ENCODE data around the gene PCDHA8.
"Not testable (repeated sequence)": the region's sequence is repeated elsewhere in the genome, so short reads cannot be mapped to it uniquely, and the experiment has no call there.

PCDHA8 gene, protein sequence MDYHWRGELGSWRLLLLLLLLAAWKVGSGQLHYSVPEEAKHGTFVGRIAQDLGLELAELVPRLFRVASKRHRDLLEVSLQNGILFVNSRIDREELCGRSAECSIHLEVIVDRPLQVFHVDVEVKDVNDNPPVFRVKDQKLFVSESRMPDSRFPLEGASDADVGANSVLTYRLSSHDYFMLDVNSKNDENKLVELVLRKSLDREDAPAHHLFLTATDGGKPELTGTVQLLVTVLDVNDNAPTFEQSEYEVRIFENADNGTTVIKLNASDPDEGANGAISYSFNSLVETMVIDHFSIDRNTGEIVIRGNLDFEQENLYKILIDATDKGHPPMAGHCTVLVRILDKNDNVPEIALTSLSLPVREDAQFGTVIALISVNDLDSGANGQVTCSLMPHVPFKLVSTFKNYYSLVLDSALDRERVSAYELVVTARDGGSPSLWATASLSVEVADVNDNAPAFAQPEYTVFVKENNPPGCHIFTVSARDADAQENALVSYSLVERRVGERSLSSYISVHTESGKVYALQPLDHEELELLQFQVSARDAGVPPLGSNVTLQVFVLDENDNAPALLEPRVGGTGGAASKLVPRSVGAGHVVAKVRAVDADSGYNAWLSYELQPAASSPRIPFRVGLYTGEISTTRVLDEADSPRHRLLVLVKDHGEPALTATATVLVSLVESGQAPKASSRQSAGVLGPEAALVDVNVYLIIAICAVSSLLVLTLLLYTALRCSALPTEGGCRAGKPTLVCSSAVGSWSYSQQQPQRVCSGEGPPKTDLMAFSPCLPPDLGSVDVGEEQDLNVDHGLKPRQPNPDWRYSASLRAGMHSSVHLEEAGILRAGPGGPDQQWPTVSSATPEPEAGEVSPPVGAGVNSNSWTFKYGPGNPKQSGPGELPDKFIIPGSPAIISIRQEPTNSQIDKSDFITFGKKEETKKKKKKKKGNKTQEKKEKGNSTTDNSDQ

DNA sequence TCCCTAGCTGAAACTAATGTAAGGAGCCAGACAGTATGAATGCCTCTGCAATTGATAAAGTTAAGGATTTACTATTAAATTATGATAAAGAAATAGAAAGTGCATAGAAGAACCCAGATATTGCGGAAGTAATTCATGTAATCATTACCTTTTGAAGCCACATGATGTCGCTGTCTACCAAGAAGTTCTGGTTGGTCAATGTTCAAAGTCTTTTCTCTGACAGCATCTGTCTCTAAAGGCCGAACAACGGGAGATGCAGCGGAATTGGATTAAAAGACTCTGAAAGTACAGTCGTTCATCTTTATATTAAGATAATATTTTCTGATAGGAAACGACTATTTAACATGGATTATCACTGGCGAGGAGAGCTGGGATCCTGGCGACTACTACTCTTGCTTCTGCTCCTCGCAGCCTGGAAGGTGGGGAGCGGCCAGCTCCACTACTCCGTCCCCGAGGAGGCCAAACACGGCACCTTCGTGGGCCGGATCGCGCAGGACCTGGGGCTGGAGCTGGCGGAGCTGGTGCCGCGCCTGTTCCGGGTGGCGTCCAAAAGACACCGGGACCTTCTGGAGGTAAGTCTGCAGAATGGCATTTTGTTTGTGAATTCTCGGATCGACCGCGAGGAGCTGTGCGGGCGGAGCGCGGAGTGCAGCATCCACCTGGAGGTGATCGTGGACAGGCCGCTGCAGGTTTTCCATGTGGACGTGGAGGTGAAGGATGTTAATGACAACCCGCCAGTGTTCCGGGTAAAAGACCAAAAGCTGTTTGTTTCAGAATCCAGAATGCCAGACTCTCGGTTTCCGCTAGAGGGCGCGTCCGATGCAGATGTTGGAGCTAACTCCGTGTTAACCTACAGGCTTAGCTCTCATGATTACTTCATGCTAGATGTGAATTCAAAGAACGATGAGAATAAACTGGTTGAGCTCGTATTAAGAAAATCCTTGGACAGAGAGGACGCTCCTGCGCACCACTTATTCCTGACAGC, at the start of gene PCDHA8:
PCDHA8 (plus strand) TSS at position 210 of the 985 bp plus-strand sequence; CDS start at position 345, 135 bp downstream.
- DNase-seq: no peak

DNA sequence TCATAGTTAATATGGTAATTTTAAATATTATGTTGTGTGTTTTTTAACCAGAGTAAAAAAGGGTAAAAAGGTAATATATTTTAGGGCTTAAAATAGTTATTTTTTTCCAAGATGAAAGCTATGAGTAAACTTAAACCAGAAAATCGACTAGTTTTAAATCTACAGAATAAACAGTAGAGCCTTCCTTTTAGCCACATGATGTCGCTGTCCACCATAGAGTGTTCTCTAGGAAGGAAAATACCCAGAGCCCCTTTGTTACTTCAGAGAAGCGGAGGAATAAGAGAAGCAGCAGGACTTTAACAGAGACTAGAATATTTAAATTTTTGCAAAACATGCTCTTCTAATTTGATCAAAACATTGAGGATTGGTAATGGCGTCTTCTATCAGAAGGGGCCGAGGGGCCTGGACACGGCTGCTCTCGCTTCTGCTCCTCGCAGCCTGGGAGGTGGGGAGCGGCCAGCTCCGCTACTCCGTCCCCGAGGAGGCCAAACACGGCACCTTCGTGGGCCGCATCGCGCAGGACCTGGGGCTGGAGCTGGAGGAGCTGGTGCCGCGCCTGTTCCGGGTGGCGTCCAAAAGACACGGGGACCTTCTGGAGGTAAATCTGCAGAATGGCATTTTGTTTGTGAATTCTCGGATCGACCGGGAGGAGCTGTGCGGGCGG, 46.3 kb upstream of the PCDHA8 start, which contains the start of gene PCDHA2:
PCDHA2 (plus strand) TSS at position 258 of the 664 bp plus-strand sequence.
- no peak for DNase-seq

DNA sequence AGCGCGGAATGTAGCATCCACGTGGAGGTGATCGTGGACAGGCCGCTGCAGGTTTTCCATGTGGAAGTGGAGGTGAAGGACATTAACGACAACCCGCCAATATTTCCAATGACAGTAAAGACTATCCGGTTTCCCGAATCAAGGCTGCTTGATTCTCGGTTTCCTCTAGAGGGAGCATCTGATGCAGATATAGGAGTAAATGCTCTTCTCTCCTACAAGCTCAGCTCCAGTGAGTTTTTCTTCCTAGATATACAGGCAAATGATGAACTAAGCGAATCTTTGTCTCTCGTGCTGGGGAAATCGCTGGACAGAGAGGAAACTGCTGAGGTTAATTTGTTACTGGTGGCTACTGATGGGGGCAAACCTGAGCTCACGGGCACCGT, 45.7 kb upstream of the PCDHA8 start:
- no peak for DNase-seq

DNA sequence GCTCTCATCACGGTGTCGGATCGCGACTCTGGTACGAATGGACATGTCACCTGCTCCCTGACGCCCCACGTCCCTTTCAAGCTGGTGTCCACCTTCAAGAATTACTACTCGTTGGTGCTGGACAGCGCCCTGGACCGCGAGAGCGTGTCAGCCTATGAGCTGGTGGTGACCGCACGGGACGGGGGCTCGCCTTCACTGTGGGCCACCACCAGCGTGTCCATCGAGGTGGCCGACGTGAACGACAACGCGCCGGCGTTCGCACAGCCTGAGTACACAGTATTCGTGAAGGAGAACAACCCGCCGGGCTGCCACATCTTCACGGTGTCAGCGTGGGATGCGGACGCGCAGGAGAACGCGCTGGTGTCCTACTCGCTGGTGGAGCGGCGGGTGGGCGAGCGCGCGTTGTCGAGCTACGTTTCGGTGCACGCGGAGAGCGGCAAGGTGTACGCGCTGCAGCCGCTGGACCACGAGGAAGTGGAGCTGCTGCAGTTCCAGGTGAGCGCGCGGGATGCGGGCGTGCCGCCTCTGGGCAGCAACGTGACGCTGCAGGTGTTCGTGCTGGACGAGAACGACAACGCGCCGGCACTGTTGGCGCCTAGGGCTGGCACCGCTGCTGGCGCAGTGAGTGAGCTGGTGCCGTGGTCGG, 44.8 kb upstream of the PCDHA8 start:
- not testable (repeated sequence) for DNase-seq

DNA sequence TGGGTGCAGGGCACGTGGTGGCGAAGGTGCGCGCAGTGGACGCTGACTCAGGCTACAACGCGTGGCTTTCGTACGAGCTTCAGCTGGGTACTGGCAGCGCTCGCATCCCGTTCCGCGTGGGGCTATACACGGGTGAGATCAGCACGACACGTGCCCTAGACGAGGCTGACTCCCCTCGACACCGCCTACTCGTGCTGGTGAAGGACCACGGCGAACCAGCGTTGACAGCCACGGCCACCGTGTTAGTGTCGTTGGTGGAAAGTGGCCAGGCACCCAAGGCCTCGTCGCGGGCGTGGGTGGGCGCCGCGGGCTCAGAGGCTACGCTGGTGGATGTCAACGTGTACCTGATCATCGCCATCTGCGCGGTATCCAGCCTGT, 44.3 kb upstream of the PCDHA8 start:
- DNase-seq: no peak

DNA sequence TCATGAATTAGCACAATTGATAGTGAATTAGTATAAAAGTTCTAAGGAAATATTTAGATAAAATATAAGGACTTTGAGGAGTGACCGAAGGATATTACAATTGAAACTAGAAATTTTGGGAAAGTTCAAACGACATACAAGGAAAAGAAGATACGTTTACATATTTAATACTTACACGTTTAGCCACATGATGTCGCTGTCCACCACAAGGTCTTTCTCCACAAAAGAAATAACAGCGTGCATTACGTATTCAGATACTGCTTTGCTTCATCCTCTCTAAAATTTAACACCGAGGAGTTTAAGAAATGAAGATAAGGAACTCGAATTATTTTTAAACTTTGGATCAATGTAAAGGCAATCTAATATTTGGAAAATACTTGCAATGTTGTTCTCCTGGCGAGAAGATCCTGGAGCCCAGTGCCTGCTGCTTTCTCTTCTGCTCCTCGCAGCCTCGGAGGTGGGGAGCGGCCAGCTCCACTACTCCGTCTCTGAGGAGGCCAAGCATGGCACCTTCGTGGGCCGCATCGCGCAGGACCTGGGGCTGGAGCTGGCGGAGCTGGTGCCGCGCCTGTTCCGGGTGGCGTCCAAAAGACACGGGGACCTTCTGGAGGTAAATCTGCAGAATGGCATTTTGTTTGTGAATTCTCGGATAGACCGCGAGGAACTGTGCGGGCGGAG, 40.0 kb upstream of the PCDHA8 start, which contains the start of gene PCDHA3:
PCDHA3 (plus strand) TSS at position 242 of the 678 bp plus-strand sequence.
- no peak for DNase-seq

DNA sequence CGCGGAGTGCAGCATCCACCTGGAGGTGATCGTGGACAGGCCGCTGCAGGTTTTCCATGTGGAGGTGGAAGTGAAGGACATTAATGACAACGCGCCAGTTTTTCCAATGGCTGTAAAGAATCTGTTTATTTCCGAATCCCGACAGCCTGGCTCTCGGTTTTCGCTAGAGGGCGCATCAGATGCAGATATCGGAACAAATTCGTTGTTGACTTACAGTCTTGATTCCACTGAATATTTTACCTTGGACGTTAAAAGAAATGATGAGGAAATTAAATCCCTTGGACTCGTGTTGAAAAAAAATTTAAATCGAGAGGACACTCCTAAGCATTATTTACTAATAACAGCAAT, 39.5 kb upstream of the PCDHA8 start:
- DNase-seq: no peak

DNA sequence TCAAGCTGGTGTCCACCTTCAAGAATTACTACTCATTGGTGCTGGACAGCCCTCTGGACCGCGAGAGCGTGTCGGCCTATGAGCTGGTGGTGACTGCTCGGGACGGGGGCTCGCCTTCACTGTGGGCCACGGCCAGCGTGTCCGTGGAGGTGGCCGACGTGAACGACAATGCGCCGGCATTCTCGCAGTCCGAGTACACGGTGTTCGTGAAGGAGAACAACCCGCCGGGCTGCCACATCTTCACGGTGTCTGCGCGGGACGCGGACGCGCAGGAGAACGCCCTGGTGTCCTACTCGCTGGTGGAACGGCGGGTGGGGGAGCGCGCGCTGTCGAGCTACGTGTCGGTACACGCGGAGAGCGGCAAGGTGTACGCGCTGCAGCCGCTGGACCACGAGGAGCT, 38.6 kb upstream of the PCDHA8 start:
- DNase-seq: not testable (repeated sequence)

DNA sequence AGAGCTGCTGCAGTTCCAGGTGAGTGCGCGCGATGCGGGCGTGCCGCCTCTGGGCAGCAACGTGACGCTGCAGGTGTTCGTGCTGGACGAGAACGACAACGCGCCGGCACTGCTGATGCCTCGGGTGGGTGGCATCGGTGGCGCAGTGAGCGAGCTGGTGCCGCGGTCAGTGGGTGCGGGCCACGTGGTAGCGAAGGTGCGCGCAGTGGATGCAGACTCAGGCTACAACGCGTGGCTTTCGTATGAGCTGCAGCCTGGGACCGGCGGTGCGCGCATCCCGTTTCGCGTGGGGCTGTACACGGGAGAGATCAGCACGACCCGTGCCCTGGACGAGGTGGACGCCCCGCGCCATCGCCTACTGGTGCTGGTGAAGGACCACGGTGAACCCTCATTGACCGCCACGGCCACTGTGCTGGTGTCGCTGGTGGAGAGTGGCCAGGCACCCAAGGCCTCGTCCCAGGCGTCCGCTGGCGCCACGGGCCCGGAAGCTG, 38.2 kb upstream of the PCDHA8 start:
- DNase-seq: no peak

DNA sequence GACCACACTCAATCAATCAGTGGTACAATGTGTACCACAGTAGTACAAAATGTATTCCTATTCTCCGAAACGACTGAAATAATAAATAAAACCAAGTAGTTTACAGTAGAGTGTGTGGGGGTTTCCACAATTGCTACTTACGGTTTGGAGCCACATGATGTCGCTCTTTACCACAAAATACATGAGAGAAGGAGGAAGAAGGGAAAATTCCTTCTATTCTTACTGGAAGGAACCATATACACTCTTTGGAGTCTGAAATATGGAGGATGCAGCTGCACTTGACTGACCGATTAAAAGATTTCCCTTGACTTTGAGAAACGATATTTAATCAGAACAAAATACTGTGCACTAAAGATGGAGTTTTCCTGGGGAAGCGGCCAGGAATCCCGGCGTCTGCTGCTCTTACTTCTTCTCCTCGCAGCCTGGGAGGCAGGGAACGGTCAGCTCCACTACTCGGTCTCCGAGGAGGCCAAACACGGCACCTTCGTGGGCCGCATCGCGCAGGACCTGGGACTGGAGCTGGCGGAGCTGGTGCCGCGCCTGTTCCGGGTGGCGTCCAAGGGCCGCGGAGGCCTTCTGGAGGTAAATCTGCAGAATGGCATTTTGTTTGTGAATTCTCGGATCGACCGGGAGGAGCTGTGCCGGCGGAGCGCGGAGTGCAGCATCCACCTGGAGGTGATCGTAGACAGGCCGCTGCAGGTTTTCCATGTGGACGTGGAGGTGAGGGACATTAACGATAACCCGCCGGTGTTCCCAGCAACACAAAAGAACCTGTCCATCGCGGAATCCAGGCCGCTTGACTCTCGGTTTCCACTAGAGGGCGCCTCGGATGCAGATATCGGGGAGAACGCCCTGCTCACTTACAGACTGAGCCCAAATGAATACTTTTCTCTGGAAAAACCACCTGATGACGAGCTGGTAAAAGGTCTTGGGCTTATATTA, 33.9 kb upstream of the PCDHA8 start, which contains the start of gene PCDHA4:
PCDHA4 (plus strand) TSS at position 235 of the 942 bp plus-strand sequence.
- no peak for DNase-seq

DNA sequence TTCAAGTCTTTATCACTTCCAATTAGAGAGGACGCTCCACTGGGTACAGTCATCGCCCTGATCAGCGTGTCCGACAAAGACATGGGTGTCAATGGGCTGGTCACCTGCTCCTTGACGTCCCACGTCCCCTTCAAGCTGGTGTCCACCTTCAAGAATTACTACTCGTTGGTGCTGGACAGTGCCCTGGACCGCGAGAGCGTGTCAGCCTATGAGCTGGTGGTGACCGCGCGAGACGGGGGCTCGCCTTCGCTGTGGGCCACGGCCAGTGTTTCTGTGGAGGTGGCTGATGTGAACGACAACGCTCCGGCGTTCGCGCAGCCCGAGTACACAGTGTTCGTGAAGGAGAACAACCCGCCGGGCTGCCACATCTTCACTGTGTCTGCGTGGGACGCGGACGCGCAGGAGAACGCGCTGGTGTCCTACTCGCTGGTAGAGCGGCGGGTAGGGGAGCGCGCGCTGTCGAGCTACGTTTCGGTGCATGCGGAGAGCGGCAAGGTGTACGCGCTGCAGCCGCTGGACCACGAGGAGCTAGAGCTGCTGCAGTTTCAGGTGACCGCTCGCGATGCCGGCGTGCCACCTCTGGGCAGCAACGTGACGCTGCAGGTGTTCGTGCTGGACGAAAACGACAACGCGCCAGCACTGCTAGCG, 32.6 kb upstream of the PCDHA8 start:
- not testable (repeated sequence) for DNase-seq

DNA sequence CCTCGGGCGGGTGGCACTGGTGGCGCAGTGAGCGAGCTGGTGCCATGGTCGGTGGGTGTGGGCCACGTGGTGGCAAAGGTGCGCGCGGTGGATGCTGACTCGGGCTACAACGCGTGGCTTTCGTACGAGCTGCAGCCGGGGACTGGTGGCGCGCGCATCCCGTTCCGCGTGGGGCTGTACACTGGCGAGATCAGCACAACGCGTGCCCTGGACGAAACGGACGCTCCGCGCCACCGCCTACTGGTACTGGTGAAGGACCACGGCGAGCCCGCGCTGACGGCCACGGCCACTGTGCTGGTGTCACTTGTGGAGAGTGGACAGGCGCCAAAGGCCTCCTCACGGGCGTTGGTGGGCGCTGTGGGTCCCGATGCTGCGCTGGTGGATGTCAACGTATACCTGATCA, 32.1 kb upstream of the PCDHA8 start:
- no peak for DNase-seq

DNA sequence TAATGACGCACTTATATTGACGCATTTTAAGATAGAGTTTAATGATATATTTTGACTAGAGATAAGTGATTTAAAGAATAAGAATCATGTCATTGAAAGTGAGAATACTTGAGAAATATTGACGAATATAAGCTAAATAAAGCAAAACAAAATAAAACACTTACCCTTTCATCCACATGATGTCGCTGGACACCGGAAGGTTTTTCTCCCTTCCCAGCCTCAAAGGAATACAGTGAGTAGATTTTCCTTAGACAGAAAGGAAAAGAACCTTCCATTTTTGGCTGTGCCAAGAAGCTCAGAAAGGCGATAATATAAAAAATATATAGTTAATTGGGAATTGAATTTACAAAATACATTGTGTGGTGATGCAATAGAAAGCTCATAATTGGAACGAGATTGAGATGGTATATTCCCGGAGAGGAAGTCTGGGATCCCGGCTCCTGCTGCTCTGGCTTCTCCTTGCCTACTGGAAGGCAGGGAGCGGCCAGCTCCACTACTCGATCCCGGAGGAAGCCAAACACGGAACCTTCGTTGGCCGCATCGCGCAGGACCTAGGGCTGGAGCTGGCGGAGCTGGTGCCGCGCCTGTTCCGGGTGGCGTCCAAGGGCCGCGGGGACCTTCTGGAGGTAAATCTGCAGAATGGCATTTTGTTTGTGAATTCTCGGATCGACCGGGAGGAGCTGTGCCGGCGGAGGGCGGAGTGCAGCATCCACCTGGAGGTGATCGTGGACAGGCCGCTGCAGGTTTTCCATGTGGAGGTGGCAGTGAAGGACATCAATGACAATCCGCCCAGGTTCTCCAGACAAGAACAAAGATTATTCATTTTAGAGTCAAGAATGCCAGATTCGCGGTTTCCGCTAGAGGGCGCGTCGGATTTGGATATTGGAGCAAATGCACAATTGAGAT, 19.4 kb upstream of the PCDHA8 start, which contains the start of gene PCDHA5:
PCDHA5 (plus strand) TSS at position 239 of the 906 bp plus-strand sequence.
- DNase-seq: no peak

DNA sequence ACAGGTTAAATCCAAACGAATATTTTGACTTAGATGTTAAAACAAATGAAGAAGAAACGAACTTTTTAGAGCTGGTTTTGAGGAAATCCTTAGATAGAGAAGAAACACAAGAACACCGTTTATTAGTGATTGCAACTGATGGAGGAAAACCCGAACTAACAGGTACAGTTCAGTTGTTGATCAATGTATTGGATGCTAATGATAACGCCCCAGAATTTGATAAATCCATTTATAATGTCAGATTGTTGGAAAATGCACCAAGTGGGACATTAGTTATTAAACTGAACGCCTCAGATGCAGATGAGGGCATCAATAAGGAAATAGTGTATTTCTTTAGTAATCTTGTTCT, 18.7 kb upstream of the PCDHA8 start:
- DNase-seq: no peak

DNA sequence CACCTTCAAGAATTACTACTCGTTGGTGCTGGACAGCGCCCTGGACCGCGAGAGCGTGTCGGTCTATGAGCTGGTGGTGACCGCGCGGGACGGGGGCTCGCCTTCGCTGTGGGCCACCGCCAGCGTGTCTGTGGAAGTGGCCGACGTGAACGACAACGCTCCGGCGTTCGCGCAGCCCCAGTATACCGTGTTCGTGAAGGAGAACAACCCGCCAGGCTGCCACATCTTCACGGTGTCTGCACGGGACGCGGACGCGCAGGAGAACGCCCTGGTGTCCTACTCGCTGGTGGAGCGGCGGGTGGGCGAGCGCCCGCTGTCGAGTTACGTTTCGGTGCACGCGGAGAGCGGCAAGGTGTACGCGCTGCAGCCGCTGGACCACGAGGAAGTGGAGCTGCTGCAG, 18.0 kb upstream of the PCDHA8 start:
- not testable (repeated sequence) for DNase-seq

DNA sequence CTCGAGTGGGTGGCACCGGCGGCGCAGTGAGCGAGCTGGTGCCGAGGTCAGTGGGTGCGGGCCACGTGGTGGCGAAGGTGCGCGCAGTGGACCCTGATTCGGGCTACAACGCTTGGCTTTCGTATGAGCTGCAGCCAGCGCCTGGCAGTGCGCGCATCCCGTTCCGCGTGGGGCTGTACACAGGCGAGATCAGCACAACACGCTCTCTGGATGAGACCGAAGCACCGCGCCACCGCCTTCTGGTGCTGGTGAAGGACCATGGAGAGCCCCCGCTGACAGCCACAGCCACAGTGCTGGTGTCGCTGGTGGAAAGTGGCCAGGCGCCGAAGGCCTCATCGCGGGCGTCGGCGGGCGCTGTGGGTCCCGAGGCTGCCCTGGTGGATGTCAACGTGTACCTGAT, 17.5 kb upstream of the PCDHA8 start:
- DNase-seq: no peak

DNA sequence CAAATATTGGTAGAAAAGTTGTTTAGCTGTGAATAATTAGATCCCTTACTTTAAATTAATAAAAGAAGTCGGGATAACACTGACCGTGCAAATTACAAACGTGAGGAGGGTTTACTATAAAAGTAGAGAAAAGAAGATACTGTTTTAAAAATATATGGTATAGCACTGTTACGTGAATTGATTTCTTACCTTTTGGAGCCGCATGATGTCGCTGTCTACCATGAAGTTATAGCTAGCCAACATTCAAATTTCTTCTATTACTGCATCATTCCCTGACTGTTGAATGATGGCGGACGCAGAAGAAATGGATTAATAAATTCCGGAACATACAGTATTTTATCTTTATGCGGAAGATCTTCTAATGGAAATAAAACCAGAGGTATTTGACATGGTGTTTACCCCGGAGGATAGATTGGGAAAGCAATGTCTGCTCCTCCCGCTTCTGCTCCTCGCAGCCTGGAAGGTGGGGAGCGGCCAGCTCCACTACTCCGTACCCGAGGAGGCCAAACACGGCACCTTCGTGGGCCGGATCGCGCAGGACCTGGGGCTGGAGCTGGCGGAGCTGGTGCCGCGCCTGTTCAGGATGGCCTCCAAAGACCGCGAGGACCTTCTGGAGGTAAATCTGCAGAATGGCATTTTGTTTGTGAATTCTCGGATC, 13.2 kb upstream of the PCDHA8 start, which contains the start of gene PCDHA6:
PCDHA6 (plus strand) TSS at position 257 of the 658 bp plus-strand sequence; CDS start at position 389, 132 bp downstream.
- no peak for DNase-seq

All from activated CD8-positive, alpha-beta memory T cell treated with anti-CD3 and anti-CD28 coated beads for 24 hours (primary cell).